Hepatocyte (in vitro differentiated cells): ENCODE results near the gene RNU6-9.

Experiments
- CTCF ChIP-seq: fragments of 200-600 bp; sonication (generic); IDR thresholded peaks from 2 replicates; pipeline ENCODE4 v1.5.1; 2016; ENCODE audit warnings: antibody characterized with exemption, mild to moderate bottlenecking; ENCODE audit not compliant: poor library complexity
- EZH2phosphoT487 ChIP-seq: fragments of 200-600 bp; sonication (generic); IDR thresholded peaks from one replicate; pipeline ENCODE4 v1.6.1; 2018; ENCODE audit warnings: antibody characterized with exemption, mild to moderate bottlenecking, low read depth, moderate library complexity; ENCODE audit not compliant: unreplicated experiment, severe bottlenecking

GRCh38 chr19:938233-938923 lies 45.1 kb downstream of the RNU6-9 start:
- TF ChIP-seq CTCF (no peak), EZH2phosphoT487 (no peak)
